NT2/D1 (cell line): ENCODE measurements around the gene SPATA21.

Experiments
- DNase-seq: peaks from one replicate; pipeline ENCODE4 v3.0.0-alpha.2; 2011; ENCODE audit warnings: low read depth, low spot score
- H3K27me3 ChIP-seq: 2 replicates; pipeline ENCODE4 v1.6.0; 2011; ENCODE audit warnings: mild to moderate bottlenecking; ENCODE audit not compliant: insufficient read length, insufficient read depth
- H3K36me3 ChIP-seq: 2 replicates; pipeline ENCODE4 v1.6.1; 2011; ENCODE audit warnings: mild to moderate bottlenecking, low read length, mixed read lengths; ENCODE audit not compliant: insufficient read depth, insufficient read length
- H3K4me1 ChIP-seq: 2 replicates; pipeline ENCODE4 v1.5.1; 2011; ENCODE audit not compliant: insufficient read depth, insufficient read length
- H3K4me3 ChIP-seq: 2 replicates; pipeline ENCODE4 v1.5.1; 2011; ENCODE audit warnings: low read depth; ENCODE audit not compliant: insufficient read length
- H3K9ac ChIP-seq: 2 replicates; pipeline ENCODE4 v1.6.0; 2011; ENCODE audit warnings: low read depth; ENCODE audit not compliant: insufficient read length
- H3K9me3 ChIP-seq: 2 replicates; pipeline ENCODE4 v1.5.1; 2011; ENCODE audit warnings: mild to moderate bottlenecking, low read length; ENCODE audit not compliant: insufficient read depth
- SUZ12 ChIP-seq: IDR thresholded peaks from 2 replicates; pipeline ENCODE4 v1.6.1; 2011; ENCODE audit not compliant: insufficient read length, insufficient read depth; ENCODE audit errors: extremely low read depth
- YY1 ChIP-seq: IDR thresholded peaks from 2 replicates; pipeline ENCODE4 v1.6.1; 2011; ENCODE audit not compliant: insufficient read length, insufficient read depth
- ZNF274 ChIP-seq: IDR thresholded peaks from 2 replicates; pipeline ENCODE4 v1.6.1; 2011; ENCODE audit warnings: mild to moderate bottlenecking, low read depth, low read length

The SPATA21 gene

GRCh38 chr1:16443975-16444770 lies 6.9 kb upstream of the SPATA21 start:
- Histone ChIP-seq H3K9me3 (no peaks in the 10 kb centered on the region), H3K9ac (no peak overlapping the region), H3K36me3 (peaks cover 70% of the 10 kb centered on the region), H3K4me3 (no peak overlapping the region), H3K27me3 (no peaks in the 10 kb centered on the region), H3K4me1 (no peaks in the 10 kb centered on the region)
- TF ChIP-seq YY1 (no peak), ZNF274 (no peak), SUZ12 (no peak)
- DNase-seq: no peak

GRCh38 chr1:16442941-16443340 lies 5.7 kb upstream of the SPATA21 start:
- peaks cover 58% of the 10 kb centered on the region for H3K36me3 ChIP-seq
- H3K9ac ChIP-seq: no peak overlapping the region
- no peaks in the 10 kb centered on the region for H3K9me3 ChIP-seq
- DNase-seq: no peak
- no peak for TF ChIP-seq SUZ12
- no peak for TF ChIP-seq ZNF274
- TF ChIP-seq YY1: no peak
- no peak overlapping the region for H3K4me3 ChIP-seq
- no peaks in the 10 kb centered on the region for H3K4me1 ChIP-seq
- no peaks in the 10 kb centered on the region for H3K27me3 ChIP-seq

GRCh38 chr1:16442265-16442664 lies 5.0 kb upstream of the SPATA21 start:
- H3K36me3 ChIP-seq: peaks cover 51% of the 10 kb centered on the region
- no peak overlapping the region for H3K4me3 ChIP-seq
- DNase-seq: no peak
- no peaks in the 10 kb centered on the region for H3K4me1 ChIP-seq
- H3K9ac ChIP-seq: no peak overlapping the region
- H3K27me3 ChIP-seq: no peaks in the 10 kb centered on the region
- TF ChIP-seq YY1 (no peak), SUZ12 (no peak), ZNF274 (no peak)
- H3K9me3 ChIP-seq: no peaks in the 10 kb centered on the region

- TF ChIP-seq YY1 (no peak), ZNF274 (no peak), SUZ12 (no peak)
- peak overlapping the region; percentile 86 for H3K9ac ChIP-seq
- no peaks in the 10 kb centered on the region for H3K4me1 ChIP-seq
- DNase-seq: no peak
- no peaks in the 10 kb centered on the region for H3K9me3 ChIP-seq
- no peaks in the 10 kb centered on the region for H3K27me3 ChIP-seq
- peak overlapping the region; percentile 93 for H3K4me3 ChIP-seq
- peaks cover 44% of the 10 kb centered on the region for H3K36me3 ChIP-seq
Measured at GRCh38 chr1:16441282-16441665, 4.0 kb upstream of the SPATA21 start.

GRCh38 chr1:16440470-16441281 lies 3.5 kb upstream of the SPATA21 start, which contains the start of gene NECAP2:
NECAP2 (plus strand) TSS chr1:16440724; CDS start chr1:16440762, 38 bp downstream.
- peak; percentile 91 for DNase-seq
- Histone ChIP-seq H3K36me3 (peaks cover 40% of the 10 kb centered on the region), H3K9ac (peak within 1 kb of the TSS; percentile 86), H3K4me3 (peak within 1 kb of the TSS; percentile 93), H3K9me3 (no peaks in the 10 kb centered on the region), H3K4me1 (no peaks in the 10 kb centered on the region), H3K27me3 (no peaks in the 10 kb centered on the region)
- TF ChIP-seq YY1 (no peak), ZNF274 (no peak), SUZ12 (no peak)

- no peaks in the 10 kb centered on the region for H3K27me3 ChIP-seq
- H3K36me3 ChIP-seq: peaks cover 35% of the 10 kb centered on the region
- TF ChIP-seq ZNF274 (no peak), YY1 (no peak), SUZ12 (no peak)
- no peaks in the 10 kb centered on the region for H3K9me3 ChIP-seq
- peak overlapping the region; percentile 93 for H3K4me3 ChIP-seq
- peak overlapping the region; percentile 75 for H3K9ac ChIP-seq
- H3K4me1 ChIP-seq: no peaks in the 10 kb centered on the region
- DNase-seq: no peak
Measured at GRCh38 chr1:16440131-16440469, 2.9 kb upstream of the SPATA21 start.

- H3K27me3 ChIP-seq: no peaks in the 10 kb centered on the region
- no peaks in the 10 kb centered on the region for H3K9me3 ChIP-seq
- no peak overlapping the region for H3K4me3 ChIP-seq
- H3K9ac ChIP-seq: no peak overlapping the region
- no peak for DNase-seq
- peaks cover 25% of the 10 kb centered on the region for H3K36me3 ChIP-seq
- no peaks in the 10 kb centered on the region for H3K4me1 ChIP-seq
- TF ChIP-seq YY1 (no peak), SUZ12 (no peak), ZNF274 (no peak)
Measured at GRCh38 chr1:16438924-16439323, 1.7 kb upstream of the SPATA21 start.
